ENCODE measurements around the gene CLEC10A.
"Not testable (repeated sequence)": the region's sequence is repeated elsewhere in the genome, so short reads cannot be mapped to it uniquely, and the experiment has no call there.

CLEC10A gene

GRCh38 chr17:7068268-7068667 is 11.8 kb downstream of the CLEC10A start:
- no peak for DNase-seq

GRCh38 chr17:7067198-7067597 is 12.9 kb downstream of the CLEC10A start:
- DNase-seq: no peak

GRCh38 chr17:7064261-7064660 is 15.8 kb downstream of the CLEC10A start:
- DNase-seq: no peak

DNA sequence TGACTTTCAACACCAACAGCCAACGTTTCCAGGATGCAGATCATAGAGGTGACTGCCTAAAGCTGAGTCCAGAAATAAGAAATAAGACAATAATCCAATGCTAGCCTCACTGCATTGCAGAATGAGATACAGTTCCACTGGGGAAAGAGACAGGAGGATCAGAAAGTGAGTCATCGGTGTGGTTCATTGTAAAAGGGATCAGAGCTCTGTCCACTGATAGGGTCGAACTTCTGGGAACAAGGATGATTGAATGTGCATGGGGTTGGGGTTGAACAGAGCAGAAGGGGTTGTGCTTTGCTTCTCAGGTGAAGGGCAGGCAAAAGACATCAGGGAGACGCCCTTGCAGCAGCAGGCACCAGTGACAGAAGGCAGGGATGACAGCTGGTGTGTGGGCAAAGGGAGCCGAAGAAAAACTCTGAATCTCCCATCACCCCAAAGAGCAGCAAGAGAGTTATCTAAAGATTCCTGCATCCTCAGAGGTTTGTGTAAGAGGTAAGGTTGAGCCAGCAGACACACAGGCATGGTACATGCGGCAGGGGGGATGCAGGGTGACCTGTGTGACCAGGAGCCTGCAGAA is 16.4 kb downstream of the CLEC10A start:
- DNase-seq: no peak

DNA sequence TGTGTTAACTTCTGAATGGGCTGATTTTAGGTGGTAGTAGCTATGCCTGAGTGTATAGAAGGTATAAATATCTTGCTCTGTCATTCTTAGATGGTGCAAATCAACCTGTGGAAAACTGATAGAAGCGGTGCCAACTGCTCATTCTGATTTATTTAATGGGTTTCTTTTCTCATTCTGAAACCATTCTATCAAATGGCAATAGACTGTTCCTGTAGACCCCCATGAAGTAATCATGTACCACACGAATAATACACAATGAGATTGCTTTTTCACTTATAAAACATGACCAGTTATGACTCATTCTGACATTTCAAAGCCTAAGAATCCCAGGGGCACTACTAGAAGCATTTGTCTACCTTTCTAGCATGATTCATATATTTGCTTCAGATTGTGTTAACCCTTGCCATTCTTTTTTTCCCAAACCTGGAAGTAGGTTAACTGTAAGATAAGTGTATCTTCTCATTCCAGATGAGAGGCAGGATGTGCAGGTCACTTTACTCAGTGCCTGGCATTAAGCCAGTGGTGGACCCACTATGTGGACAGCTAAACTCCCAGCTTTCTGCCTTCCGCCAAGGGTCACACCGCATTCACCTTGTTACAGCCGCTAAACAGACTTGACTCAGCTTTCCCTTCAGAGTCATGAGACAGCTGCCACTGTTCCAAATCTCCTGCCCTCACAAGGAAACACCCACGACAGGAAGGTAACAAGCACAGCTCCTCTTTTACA is 19.7 kb downstream of the CLEC10A start:
- DNase-seq: peak; percentile 71

GRCh38 chr17:7058831-7059447 is 21.1 kb downstream of the CLEC10A start:
- no peak for DNase-seq

GRCh38 chr17:7056386-7056785 is 23.7 kb downstream of the CLEC10A start:
- no peak for DNase-seq

DNA sequence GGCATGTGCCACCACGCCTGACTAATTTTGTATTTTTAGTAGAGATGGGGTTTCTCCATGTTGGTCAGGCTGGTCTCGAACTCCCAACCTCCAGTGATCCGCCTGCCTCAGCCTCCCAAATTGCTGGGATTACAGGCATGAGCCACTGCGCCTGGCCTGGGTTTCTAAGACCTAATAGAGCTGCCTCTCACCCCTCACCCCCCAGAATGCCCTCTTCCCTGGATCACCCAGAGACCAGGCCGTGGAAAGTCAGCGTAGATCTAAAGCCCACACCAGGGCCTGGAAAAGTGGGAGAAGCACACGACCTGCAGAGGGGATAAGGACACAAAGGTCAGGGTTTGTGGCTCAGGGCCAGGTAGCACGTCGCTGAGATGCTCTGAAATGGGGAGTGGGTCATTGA is 29.5 kb downstream of the CLEC10A start:
- DNase-seq: not testable (repeated sequence)

- no peak for DNase-seq
These were observed 31.1 kb downstream of the CLEC10A start for GRCh38 chr17:7048968-7049367.

GRCh38 chr17:7047566-7047965 is 32.5 kb downstream of the CLEC10A start:
- DNase-seq: no peak

DNA sequence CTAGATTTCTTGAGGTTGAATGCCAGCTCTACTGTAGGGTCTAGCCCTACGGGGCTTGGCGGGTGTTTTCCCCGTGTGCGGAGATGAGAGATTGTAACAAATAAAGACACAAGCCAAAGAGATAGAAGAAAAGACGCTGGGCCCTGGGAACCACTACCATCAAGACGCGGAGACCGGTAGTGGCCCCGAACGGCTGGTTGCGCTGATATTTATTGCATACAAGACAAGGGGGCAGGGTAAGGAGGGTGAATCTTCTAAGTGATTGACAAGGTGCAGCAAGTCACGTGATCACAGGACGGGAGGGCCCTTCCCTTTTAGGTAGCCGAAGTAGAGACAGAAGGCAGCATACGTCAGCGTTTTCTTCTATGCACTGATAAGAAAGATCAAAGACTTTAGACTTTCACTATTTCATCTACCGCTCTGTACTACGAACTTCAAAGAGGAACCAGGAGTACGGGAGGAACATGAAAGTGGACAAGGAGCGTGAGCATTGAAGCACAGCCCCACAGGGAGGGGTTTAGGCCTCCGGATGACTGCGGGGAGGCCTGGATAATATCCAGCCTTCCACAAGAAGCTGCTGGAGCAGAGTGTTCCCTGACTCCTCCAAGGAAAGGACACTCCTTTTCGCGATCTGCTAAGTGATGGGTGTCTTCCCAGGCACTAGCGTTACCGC is 33.2 kb downstream of the CLEC10A start:
- peak; percentile 80 for DNase-seq

DNA sequence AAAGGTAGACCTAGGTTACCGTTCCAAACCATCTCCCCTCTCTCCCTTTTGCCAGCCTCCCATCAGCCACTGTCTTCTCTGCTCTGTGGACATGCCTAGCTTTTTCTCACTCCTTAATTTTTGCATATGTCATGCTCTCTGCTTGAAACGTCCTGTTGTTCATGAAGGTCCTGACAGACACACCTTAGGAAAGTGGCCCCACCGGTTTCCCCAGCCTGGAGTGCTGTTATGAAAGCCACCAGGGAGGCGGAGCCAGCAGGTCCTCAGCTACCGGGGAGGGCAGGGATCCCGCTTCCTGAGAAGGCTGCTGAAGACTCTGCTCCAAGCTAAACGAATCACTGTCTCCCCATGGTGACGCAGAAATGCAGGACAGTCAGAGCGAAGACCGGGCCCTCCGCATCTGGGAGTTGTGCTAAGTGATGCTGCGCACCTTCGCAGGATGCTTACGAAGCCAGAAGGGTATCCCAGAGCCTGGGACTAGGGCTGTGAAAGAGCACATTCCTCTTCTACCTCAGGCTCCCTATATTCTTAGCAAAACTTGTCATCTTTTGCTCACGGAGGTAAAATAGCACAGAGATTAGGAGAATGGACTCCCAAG is 33.8 kb downstream of the CLEC10A start:
- DNase-seq: peak; percentile 73

DNA sequence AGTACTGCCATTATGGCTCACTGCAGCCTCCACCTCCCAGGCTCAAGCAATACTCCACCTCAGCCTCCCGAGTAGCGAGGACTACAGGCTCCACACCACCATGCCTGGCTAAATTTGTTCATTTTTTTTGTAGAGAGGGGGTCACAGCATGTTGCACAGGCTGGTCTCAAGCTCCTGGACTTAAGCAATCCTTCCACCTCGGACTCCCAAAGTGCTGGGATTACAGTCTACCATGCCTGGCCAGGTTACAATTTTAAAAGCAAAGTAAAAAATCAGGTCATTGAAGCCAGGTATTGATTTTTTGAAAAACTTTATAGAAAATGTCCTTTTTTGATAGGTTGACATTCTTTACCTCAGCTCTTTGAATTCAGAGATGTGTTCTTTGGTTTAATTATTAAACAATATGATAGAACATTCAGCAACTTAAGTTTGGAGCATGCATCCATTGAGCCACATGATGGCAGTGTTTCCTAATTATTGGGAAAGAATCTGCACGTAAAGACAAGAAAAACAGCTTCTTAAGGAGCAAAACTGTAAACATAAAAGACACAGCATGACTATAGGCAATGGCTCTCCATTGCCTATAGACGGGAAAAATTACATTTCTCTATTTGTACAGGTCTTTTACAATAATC is 34.4 kb downstream of the CLEC10A start:
- DNase-seq: no peak

DNA sequence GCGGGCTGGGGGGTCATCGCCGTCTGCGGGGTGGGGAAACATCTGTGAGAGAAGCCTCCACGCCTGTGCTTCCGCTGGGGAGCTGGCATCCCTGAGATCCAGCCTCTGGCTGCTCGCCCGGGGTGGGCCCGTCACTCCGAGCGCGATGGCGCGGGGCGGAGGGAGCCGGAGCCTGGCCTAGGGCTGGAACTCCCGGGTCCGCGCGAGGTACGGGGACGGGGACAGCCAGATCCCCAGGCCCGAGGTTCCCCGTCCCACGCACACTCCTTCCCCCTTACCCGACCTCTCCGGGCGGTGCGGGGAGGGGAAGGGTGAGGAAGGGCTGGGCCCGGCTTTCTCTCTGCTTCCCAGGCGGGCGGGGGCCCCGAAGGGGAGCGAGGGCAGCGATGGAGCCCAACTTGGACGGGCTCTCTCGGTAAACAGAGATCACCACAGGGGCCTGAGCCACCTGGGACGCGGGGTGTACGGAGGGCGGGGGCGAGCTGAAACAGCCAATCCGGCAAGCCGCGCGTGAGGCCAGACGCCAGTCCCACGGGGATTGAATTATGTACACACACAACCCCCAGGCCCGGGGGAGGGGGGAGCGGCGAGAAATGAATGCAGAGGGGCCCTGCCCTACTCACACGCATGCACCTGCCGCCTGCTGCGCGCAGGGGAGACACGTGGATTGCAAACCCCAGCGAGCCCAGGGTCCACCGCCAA is 36.4 kb downstream of the CLEC10A start, which contains the start of gene SLC16A11:
TSS of gene SLC16A11 (minus strand) at position 596 of the 702 bp plus-strand sequence. CDS start at position 17, 579 bp downstream.
- DNase-seq: peak; percentile 79

DNA sequence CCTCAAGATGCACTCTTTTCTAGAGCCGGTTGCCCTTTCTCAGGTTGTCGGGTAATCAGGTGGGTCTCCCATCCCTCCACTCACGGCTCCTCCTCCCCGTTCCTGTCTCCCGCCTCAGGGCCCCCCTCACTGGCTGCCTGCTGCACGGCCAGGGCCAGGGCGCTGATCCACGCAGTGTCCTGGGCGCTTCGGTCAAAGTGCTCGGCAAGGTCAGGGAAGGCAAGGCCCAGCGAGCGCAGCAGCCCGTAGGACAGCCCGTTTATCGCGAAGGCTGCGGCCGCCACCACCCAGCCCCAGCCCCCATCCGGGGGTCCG is 36.9 kb downstream of the CLEC10A start:
- DNase-seq: no peak

DNA sequence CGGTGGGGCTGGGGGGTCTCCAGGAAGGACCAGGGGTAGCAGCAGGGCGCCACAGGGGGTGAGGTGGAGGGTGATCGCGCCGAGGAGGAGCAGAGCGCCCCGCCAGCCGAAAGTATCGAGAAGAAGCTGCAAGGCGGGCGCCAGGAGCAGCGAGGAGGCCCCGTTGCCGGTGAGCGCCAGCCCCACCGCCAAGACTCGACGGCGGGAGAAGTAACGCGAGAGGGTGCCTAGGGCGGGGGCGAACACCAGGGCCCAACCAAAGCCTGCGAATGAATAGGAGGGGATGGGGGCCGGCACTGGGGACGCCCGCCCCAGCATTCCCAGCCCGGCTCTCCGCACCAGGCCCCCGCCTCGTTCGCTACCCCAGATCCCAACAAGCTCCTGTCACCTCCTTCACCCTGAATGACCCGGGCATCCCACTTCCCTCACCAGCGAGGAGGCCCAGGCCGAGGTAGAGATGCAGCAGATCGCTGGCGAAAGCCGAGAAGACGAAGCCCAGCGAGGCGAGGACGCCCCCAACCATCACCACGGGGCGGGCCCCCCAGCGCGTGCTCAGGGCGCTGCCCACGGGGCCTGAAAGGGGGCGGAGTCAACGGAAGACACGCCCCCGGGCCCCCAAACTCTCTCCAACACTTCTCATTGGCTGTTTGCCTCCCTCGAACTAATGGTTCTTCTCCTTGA is 37.4 kb downstream of the CLEC10A start:
- peak; percentile 82 for DNase-seq

DNA sequence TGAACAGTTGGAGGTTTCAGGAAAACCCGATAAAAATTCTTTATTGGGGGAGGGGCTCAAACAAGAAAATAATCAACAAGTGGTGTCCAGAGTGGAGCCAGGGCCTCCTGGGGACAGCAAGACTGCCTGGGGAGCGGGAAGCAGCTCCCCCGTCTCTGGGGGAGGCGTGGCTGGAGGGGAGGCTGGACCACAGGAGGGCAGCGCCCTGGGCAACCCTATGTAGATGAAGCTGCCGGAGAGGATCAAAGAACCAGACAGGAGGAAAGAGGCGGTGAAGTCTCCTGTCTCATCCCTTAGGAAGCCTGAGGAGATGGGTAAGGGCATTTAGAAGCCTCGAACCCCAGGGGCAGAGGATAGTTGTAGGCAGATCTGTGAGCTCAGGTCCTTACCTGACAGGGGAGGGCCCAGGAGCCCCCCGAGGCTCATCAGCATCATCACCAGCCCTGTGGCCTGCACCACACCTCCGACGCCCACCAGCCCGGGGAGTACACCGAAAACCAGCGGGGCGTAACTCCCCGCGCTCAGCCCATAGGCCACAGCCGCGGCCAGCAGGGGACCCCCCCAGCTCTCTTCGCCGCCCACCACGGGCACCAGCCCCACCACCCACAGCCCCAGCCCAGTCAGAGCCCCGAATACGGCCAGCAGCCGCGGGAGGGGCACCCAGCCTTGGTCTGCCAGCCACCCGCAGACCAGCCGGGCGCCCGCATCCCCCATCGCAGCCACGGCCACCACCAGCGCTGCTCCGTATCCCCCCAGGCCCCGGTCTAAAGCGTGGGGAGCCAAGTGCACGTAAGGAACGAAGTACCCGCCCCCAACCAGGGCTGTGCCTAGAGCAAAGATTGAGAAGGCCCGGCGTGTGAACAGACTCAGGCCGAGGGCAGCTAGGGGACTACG is 38.2 kb downstream of the CLEC10A start:
- DNase-seq: peak; percentile 81

DNA sequence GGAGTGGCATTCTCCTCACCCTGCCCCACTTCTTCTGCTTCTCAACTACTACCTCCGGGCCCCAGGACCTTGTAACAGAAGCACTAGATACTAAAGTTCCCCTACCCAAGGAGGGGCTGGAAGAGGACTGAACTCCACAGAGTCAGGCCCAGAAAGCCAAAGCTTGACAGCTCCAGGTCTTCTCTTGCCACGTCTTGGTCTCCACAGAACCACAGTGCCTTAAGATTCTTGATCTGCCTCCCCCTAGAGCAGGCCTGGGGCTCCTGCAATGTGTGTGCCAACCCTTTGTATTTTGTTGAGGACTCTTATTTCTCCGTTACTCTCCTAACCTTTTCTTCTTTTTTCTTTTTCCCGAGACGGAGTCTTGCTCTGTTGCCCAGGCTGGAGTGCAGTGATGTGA is 40.2 kb downstream of the CLEC10A start:
- no peak for DNase-seq

DNA sequence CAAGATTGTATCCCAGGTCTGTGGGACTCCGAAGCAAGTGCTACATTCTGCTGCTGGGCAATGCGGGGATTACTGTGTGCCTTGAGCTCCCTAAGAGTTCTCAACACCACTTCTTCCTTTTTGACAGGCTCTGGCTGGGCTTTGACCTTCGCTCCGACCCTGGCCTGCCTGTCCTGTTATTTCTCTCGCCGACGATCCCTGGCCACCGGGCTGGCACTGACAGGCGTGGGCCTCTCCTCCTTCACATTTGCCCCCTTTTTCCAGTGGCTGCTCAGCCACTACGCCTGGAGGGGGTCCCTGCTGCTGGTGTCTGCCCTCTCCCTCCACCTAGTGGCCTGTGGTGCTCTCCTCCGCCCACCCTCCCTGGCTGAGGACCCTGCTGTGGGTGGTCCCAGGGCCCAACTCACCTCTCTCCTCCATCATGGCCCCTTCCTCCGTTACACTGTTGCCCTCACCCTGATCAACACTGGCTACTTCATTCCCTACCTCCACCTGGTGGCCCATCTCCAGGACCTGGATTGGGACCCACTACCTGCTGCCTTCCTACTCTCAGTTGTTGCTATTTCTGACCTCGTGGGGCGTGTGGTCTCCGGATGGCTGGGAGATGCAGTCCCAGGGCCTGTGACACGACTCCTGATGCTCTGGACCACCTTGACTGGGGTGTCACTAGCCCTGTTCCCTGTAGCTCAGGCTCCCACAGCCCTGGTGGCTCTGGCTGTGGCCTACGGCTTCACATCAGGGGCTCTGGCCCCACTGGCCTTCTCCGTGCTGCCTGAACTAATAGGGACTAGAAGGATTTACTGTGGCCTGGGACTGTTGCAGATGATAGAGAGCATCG is 41.8 kb downstream of the CLEC10A start:
- DNase-seq: no peak

Measured in activated CD8-positive, alpha-beta memory T cell treated with anti-CD3 and anti-CD28 coated beads for 24 hours (primary cell).